K562 (cell line): Measurements from ENCODE around the gene RARG. TPM values are rescaled to one million over a fixed set of nuclear protein-coding genes. Genes with fewer than 3 reads are reported as not detected.
A peak's percentile ranks its signal among the peaks of the same experiment; 100 is the strongest.

Source experiments
- ATAC-seq: fragments of 200-7000 bp; cut with Tn5 transposase; 3 replicates; pipeline ENCODE4 v1.9.1; 2020; ENCODE audit warnings: moderate library complexity
- Bru-seq: library from RNA; stranded (reverse); fragments of 400-500 nt; gene quantifications from one replicate; lab custom pipeline; 2021; lab: Mats Ljungman, UMichigan
- BruChase-seq, 2 experiments: library from RNA; stranded (reverse); fragments of 400-500 nt; gene quantifications; one replicate each; lab custom pipeline; 2021; lab: Mats Ljungman, UMichigan
- BruUV-seq: library from RNA; stranded (reverse); fragments of 400-500 nt; replicated peaks from 2 replicates; lab custom pipeline; 2021; lab: Mats Ljungman, UMichigan
- CTCF ChIA-PET: fragments of 300-600 bp; formaldehyde crosslinking; extraction: SDS; loops from one replicate; lab custom pipeline; 2021; ENCODE audit warnings: low intra/inter-chr PET ratio; lab: Yijun Ruan, JAX
- POLR2A ChIA-PET: fragments of 300-600, 350-650 bp; sonication (Branson Sonifier 250); formaldehyde crosslinking; extraction: SDS; loops from one replicate; lab custom pipeline; 2021; ENCODE audit warnings: antibody characterized with exemption, inconsistent platforms; lab: Yijun Ruan, JAX
- DNase-seq, 4 experiments: peaks; one replicate each; pipeline versions ENCODE4 v3.0.0 to v3.0.0-alpha.2; 2011 to 2018; ENCODE audit warnings: low spot score in 3 of 4, mixed read lengths in 3 of 4; ENCODE audit errors: extremely low read depth in 1 of 4
- FAIRE-seq: peaks from 2 replicates; lab custom pipeline; 2011; peaks lifted over from hg19 to GRCh38; lab: Jason Lieb, UNC
- H2AFZ ChIP-seq: 2 replicates; pipeline ENCODE4 v1.6.0; 2011; ENCODE audit warnings: low read depth, low read length, control low read depth, inconsistent platforms
- H3K27ac ChIP-seq: fragments of 200-600 bp; 3 replicates; pipeline ENCODE4 v1.8.0; 2011; ENCODE audit warnings: low read depth, mild to moderate bottlenecking, control low read depth, inconsistent platforms, low read length, moderate library complexity, mixed read lengths; ENCODE audit errors: extremely low read depth
- H3K27me3 ChIP-seq, 2 experiments: fragments of 300-600 bp in 1 of 2; 2 replicates in 1 of 2; 3 replicates in 1 of 2; pipeline versions ENCODE4 v1.6.0 to v1.8.0; 2011; ENCODE audit warnings: inconsistent platforms in 2 of 2, low read length in 2 of 2, mild to moderate bottlenecking in 1 of 2, mixed read lengths in 1 of 2, moderate library complexity in 1 of 2; ENCODE audit not compliant: control insufficient read depth in 2 of 2, insufficient read depth in 2 of 2
- H3K36me3 ChIP-seq: fragments of 300-600 bp; 3 replicates; pipeline ENCODE4 v1.8.0; 2011; ENCODE audit warnings: mild to moderate bottlenecking, low read length, inconsistent platforms; ENCODE audit not compliant: control insufficient read depth, insufficient read depth
- H3K4me1 ChIP-seq, 2 experiments: fragments of 200-600 bp in 1 of 2; replicated peaks in 1 of 2; 2 replicates in 1 of 2; 3 replicates in 1 of 2; pipeline versions ENCODE4 v1.5.1 to v1.8.0; 2011; ENCODE audit warnings: inconsistent platforms in 2 of 2, low read length in 2 of 2, mild to moderate bottlenecking in 1 of 2, mixed read lengths in 1 of 2, moderate library complexity in 1 of 2; ENCODE audit not compliant: control insufficient read depth in 2 of 2, insufficient read depth in 2 of 2
- H3K4me2 ChIP-seq: 2 replicates; pipeline ENCODE4 v1.6.1; 2011; ENCODE audit warnings: low read length, control low read depth, inconsistent platforms, mixed read lengths; ENCODE audit not compliant: insufficient read depth
- H3K4me3 ChIP-seq: fragments of 200-600 bp; sonication (generic), shearing (Covaris generic); 2 replicates; pipeline ENCODE4 v1.5.1; 2016; ENCODE audit warnings: control low read depth, inconsistent platforms
- H3K79me2 ChIP-seq: fragments of 200-600 bp; 3 replicates; pipeline ENCODE4 v1.8.0; 2011; ENCODE audit warnings: low read length, inconsistent platforms; ENCODE audit not compliant: control insufficient read depth, insufficient read depth
- H3K9ac ChIP-seq, 2 experiments: 2 replicates each; pipeline versions ENCODE4 v1.6.0 to v1.6.1; 2011; ENCODE audit warnings: low read depth in 2 of 2, low read length in 2 of 2, control low read depth in 1 of 2, inconsistent platforms in 1 of 2, mild to moderate bottlenecking in 1 of 2, mixed read lengths in 1 of 2; ENCODE audit not compliant: insufficient read depth in 1 of 2
- H3K9me1 ChIP-seq: one replicate; pipeline ENCODE4 v1.6.0; 2011; ENCODE audit warnings: inconsistent platforms, mild to moderate bottlenecking, low read length, moderate library complexity; ENCODE audit not compliant: control insufficient read depth, insufficient read depth
- H3K9me3 ChIP-seq: replicated peaks from 2 replicates; pipeline ENCODE4 v1.5.1; 2011; ENCODE audit warnings: low read depth, low read length, inconsistent platforms; ENCODE audit not compliant: control insufficient read depth, insufficient read depth
- H4K20me1 ChIP-seq: replicated peaks from 2 replicates; pipeline ENCODE4 v1.6.1; 2011; ENCODE audit warnings: low read length, inconsistent platforms, mixed read lengths; ENCODE audit not compliant: control insufficient read depth, insufficient read depth
- DIDO1 ChIP-seq: fragments of 450-650 bp; IDR thresholded peaks from 2 replicates; pipeline ENCODE4 v1.6.1; 2016; ENCODE audit warnings: low read depth, missing biosample characterization, missing genetic modification characterization
- HINFP ChIP-seq: fragments of 450-650 bp; conservative IDR thresholded peaks from 2 replicates; pipeline ENCODE4 v1.6.1; 2016; ENCODE audit warnings: missing genetic modification characterization, low read depth, mild to moderate bottlenecking, control low read depth, missing compliant biosample characterization
- L3MBTL2 ChIP-seq: fragments of 450-650 bp; IDR thresholded peaks from 2 replicates; pipeline ENCODE4 v1.6.1; 2016; ENCODE audit warnings: mild to moderate bottlenecking, moderate library complexity
- MYBL2 ChIP-seq, 2 experiments: fragments of 450-650 bp in 1 of 2; sonication (generic) in 1 of 2; formaldehyde crosslinking in 1 of 2; IDR thresholded peaks; 2 replicates each; pipeline versions ENCODE4 v1.6.1 to v1.8.1; 2017 to 2022; ENCODE audit warnings: borderline replicate concordance in 1 of 2, inconsistent platforms in 1 of 2, low read depth in 1 of 2, mild to moderate bottlenecking in 1 of 2, missing genetic modification reagents in 1 of 2, moderate library complexity in 1 of 2
- NFE2 ChIP-seq: IDR thresholded peaks from 2 replicates; pipeline ENCODE4 v1.6.1; 2014; ENCODE audit warnings: antibody characterized with exemption, low read depth
- TAF9B ChIP-seq: fragments of 450-650 bp; IDR thresholded peaks from 2 replicates; pipeline ENCODE4 v1.6.1; 2018; ENCODE audit warnings: mild to moderate bottlenecking; ENCODE audit not compliant: partially characterized antibody
- ZBTB12 ChIP-seq: fragments of 250-450 bp; sonication (Bioruptor Pico); IDR thresholded peaks from 2 replicates; pipeline ENCODE4 v1.4.0; 2020
- ZBTB26 ChIP-seq: fragments of 450-650 bp; formaldehyde crosslinking; IDR thresholded peaks from 2 replicates; pipeline ENCODE4 v1.4.0; 2022; ENCODE audit warnings: missing genetic modification characterization
- ZNF740 ChIP-seq, 3 experiments: fragments of 200-800 bp in 1 of 3; sonication (Bioruptor generic) in 1 of 3; sonication (generic) in 1 of 3; formaldehyde crosslinking in 1 of 3; IDR thresholded peaks; 2 replicates each; pipeline versions ENCODE4 v1.6.1 to v1.8.0; 2016 to 2022; ENCODE audit warnings: mild to moderate bottlenecking in 2 of 3, missing compliant biosample characterization in 2 of 3, missing genetic modification characterization in 2 of 3, missing genetic modification reagents in 1 of 3
- WGBS: fragments of 100-300 bp; shearing (Covaris generic); methylation state at CpG from one replicate; pipeline ENCODE4 v1.1.6; 2016; ENCODE audit warnings: low coverage, mixed read lengths; ENCODE audit not compliant: insufficient coverage; ENCODE audit errors: missing lambda C conversion rate; 5-methylcytosine and 5-hydroxymethylcytosine counted together
- in situ Hi-C: fragments of 300-500 bp; cut with MboI; formaldehyde crosslinking; loops from 4 replicates; pipeline ENCODE4 v1.15.0; 2018; ENCODE audit warnings: inconsistent platforms, mixed read lengths
- intact Hi-C: fragments of 100-400 bp; cut with micrococcal nuclease; formaldehyde crosslinking; loops from 2 replicates; pipeline ENCODE4 v1.14.2; 2022
- long read RNA-seq, 3 experiments: library from polyadenylated mRNA in 2 of 3; library from RNA in 1 of 3; unstranded in 2 of 3; stranded (forward) in 1 of 3; transcript quantifications; one replicate each; pipeline ENCODE4 v2.0.0, GENCODE V29; 2019 to 2022
- polyA minus RNA-seq, 3 experiments: library from RNA; depleted of rRNA, polyadenylated mRNA; stranded (reverse); fragments of >200 nt; gene quantifications; 2 replicates each; pipeline ENCODE4 v1.2.3, GENCODE V29; 2011
- polyA plus RNA-seq, 8 experiments: library from polyadenylated mRNA; depleted of rRNA in 4 of 8; stranded (reverse) in 5 of 8; unstranded in 3 of 8; fragments of >200 nt; fragmentation: Nextera tagmentation in 2 of 8; fragmentation: Illumina TruSeq in 1 of 8; extraction: Ambion mirVana in 2 of 8; extraction: Trizol in 1 of 8; gene quantifications; 2 replicates each; pipeline versions ENCODE4 v1.2.1 to v1.2.3, GENCODE V29; 2011 to 2014; ENCODE audit warnings: inconsistent platforms in 1 of 8, missing spikeins in 1 of 8
- total RNA-seq, 7 experiments: library from RNA; depleted of rRNA in 6 of 7; stranded (reverse); fragments of >200 nt in 6 of 7; fragmentation: Illumina TruSeq in 2 of 7; extraction: Trizol in 2 of 7; gene quantifications; 2 replicates each; pipeline versions ENCODE4 v1.2.1 to v1.2.3, GENCODE V29; 2011 to 2021; ENCODE audit warnings: low replicate concordance in 1 of 7

RARG gene
- 6.1 and 17.7 TPM in 2 replicates for total RNA-seq (2011; cell fraction: chromatin; rRNA removed; ENCODE audit: low replicate concordance)
- total RNA-seq (2011; cell fraction: nucleolus; rRNA removed) = 8.7 and 10.3 TPM in 2 replicates
- total RNA-seq (2011; cell fraction: nucleoplasm; rRNA removed) = 5.0 and 7.3 TPM in 2 replicates
- total RNA-seq (2014; rRNA removed) = 1.9 and 3.3 TPM in 2 replicates
- 1.8 and 3.1 TPM in 2 replicates for total RNA-seq (2014; rRNA removed; fragmentation: Illumina TruSeq; extraction: Trizol)
- total RNA-seq (2015; rRNA removed; fragmentation: Illumina TruSeq; extraction: Trizol) = 3.8 and 4.7 TPM in 2 replicates
- 7.6 and 9.4 TPM in 2 replicates for total RNA-seq (2021)
- 4.1 and 4.7 TPM in 2 replicates for polyA plus RNA-seq (2011; rRNA removed)
- 4.7 and 7.6 TPM in 2 replicates for polyA plus RNA-seq (2011; cell fraction: cytosol; rRNA removed)
- 10.9 and 15.3 TPM in 2 replicates for polyA plus RNA-seq (2011; cell fraction: nucleus; rRNA removed)
- 3.6 and 5.4 TPM in 2 replicates for polyA plus RNA-seq (2012)
- 6.0 and 7.8 TPM in 2 replicates for polyA plus RNA-seq (2014; fragmentation: Illumina TruSeq; extraction: Trizol)
- under 1 TPM; 0.18 to 0.36 TPM for polyA plus RNA-seq (2014; fragmentation: Nextera tagmentation; extraction: Ambion mirVana)
- 4.9 and 6.5 TPM in 2 replicates for polyA plus RNA-seq (2014; rRNA removed)
- 4.7 and 5.7 TPM in 2 replicates for polyA minus RNA-seq (2011; rRNA and poly(A)+ RNA removed)
- polyA minus RNA-seq (2011; cell fraction: cytosol; rRNA and poly(A)+ RNA removed) = 5.7 and 9.6 TPM in 2 replicates
- polyA minus RNA-seq (2011; cell fraction: nucleus; rRNA and poly(A)+ RNA removed) = 3.6 and 7.6 TPM in 2 replicates
- Bru-seq, nascent RNA = percentile 51 among the genes with signal in this experiment
- percentile 43 among the genes with signal in this experiment for BruChase-seq, experiment 1, labeled RNA remaining after a 2-hour chase
- BruChase-seq, experiment 2, labeled RNA remaining after a 6-hour chase = percentile 47 among the genes with signal in this experiment
- long read RNA-seq, experiment 1, transcript RARG-201 (8 exons, 1,836 nt) = major isoform, 8 of 13 reads
- long read RNA-seq, experiment 1, partial matches to known transcripts = 1 of 13 reads
- long read RNA-seq, experiment 1, other reads (novel, unspliced or antisense) = 4 of 13 reads
- long read RNA-seq, experiment 2, partial matches to known transcripts = 0 of 7 reads
- long read RNA-seq, experiment 2, other reads (novel, unspliced or antisense) = 3 of 7 reads
- long read RNA-seq, experiment 3, partial matches to known transcripts = 0 of 1 reads
- long read RNA-seq, experiment 3, other reads (novel, unspliced or antisense) = 0 of 1 reads

- Histone ChIP-seq H3K79me2 (no peaks in the 10 kb centered on the region), H3K9ac (peak within 1 kb of the TSS in 1 of 2 experiments; percentile 84; a peak in 3 of 4 replicates), H3K27ac (no peak within 1 kb of the TSS), H3K4me3 (peak within 1 kb of the TSS; percentile 33), H2AFZ (peak within 1 kb of the TSS; percentile 79), H3K9me1 (no peaks in the 10 kb centered on the region), H3K36me3 (no peaks in the 10 kb centered on the region), H4K20me1 (no peaks in the 10 kb centered on the region; the same call in 1 of the 2 replicates), H3K4me1 (peaks cover 13 to 32% of the 10 kb centered on the region in 2 experiments), H3K4me2 (peak within 1 kb of the TSS; percentile 54), H3K27me3 (no peaks in the 10 kb centered on the region), H3K9me3 (no peaks in the 10 kb centered on the region)
- ChIA-PET CTCF (no interaction called here), POLR2A (no interaction called here)
- in situ Hi-C loops (no loop called here), intact Hi-C loops (no loop called here)
- WGBS = 42% methylated on average over 3 of the region's 44 CpGs
- BruUV-seq = no TSS peak
- ATAC-seq (peak; percentile 62), DNase-seq (peak; percentile 42 to 75 (median 62)), FAIRE-seq (no peak)
- TF ChIP-seq TAF9B (no peak), DIDO1 (tag) (no peak), ZBTB26 (no peak), L3MBTL2 (0 out of 2 replicates have a peak, but pooled peaks have one; percentile 19), ZNF740 (CRISPR knock-in tag; IDR thresholded peaks at IDR 0.05) (0 out of 2 replicates have a peak, but pooled peaks have one; percentile 61), ZNF740 (tag; IDR thresholded peaks at IDR 0.05) (no peak; a peak in 1 of 4 replicates), ZBTB12 (no peak), NFE2 (no peak), HINFP (tag) (no peak), MYBL2 (IDR thresholded peaks at IDR 0.05; ENCODE audit: low read depth) (no peak), MYBL2 (CRISPR knock-in tag; IDR thresholded peaks at IDR 0.05; ENCODE audit: borderline replicate concordance) (no peak)
These were observed at the start of gene RARG for GRCh38 chr12:53231921-53232645. Gene RARG, minus strand, starts transcription at chr12:53232209. Its CDS starts 4,664 bp downstream, at chr12:53227545.
